Epithelial cell of prostate (primary cell): ENCODE results near the gene KLHL15.
"Not testable (repeated sequence)": the region's sequence is repeated elsewhere in the genome, so short reads cannot be mapped to it uniquely, and the experiment has no call there.

ENCODE experiments used
- DNase-seq: peaks from one replicate; pipeline ENCODE4 v3.0.0-alpha.2; 2011; ENCODE audit warnings: low read depth, low spot score
- H3K27ac ChIP-seq: fragments of 450-650 bp; 2 replicates; pipeline ENCODE4 v1.5.1; 2017; ENCODE audit warnings: mild to moderate bottlenecking

Gene KLHL15

GRCh38 chrX:24019448-24019847, 7.5 kb downstream of the KLHL15 start:
- no peak for DNase-seq
- H3K27ac ChIP-seq, result no peak overlapping the region

GRCh38 chrX:24018809-24019208, 8.2 kb downstream of the KLHL15 start:
- DNase-seq, result no peak
- no peak overlapping the region for H3K27ac ChIP-seq

GRCh38 chrX:24017674-24018073, 9.3 kb downstream of the KLHL15 start:
- DNase-seq, result no peak
- no peak overlapping the region for H3K27ac ChIP-seq

GRCh38 chrX:24014388-24015018, 12.5 kb downstream of the KLHL15 start:
- H3K27ac ChIP-seq, result no peak overlapping the region
- DNase-seq, result no peak

- H3K27ac ChIP-seq, result no peak overlapping the region
- DNase-seq, result no peak
These were observed 14.7 kb downstream of the KLHL15 start for GRCh38 chrX:24012266-24012665.

- DNase-seq, result no peak
- no peak overlapping the region for H3K27ac ChIP-seq
These were observed 21.1 kb downstream of the KLHL15 start for GRCh38 chrX:24005867-24006266.

DNA sequence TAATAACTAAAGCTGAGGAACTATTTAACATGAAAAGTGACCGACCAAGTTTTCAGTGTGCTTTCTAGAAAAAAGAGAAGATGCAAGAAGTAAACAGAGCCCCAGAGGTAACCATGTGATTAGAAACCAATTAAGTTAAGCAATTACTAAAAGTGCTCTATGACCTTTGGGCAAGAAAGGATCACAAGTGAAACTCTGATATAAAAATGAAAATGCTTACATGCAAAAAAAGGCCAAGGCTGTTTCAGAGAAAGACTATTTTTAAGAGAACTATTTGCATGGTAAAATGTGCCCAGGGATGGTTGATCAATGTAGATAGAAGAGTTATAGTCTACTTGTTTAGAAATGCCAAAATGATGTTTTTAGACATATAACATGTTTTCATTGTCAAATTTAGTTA, 22.0 kb downstream of the KLHL15 start:
- DNase-seq, result no peak
- no peak overlapping the region for H3K27ac ChIP-seq

GRCh38 chrX:24002792-24003191, 24.2 kb downstream of the KLHL15 start:
- no peak for DNase-seq
- H3K27ac ChIP-seq, result no peak overlapping the region

GRCh38 chrX:24002167-24002566, 24.8 kb downstream of the KLHL15 start:
- no peak overlapping the region for H3K27ac ChIP-seq
- DNase-seq, result no peak

GRCh38 chrX:23999671-24000070, 27.3 kb downstream of the KLHL15 start:
- DNase-seq, result no peak
- no peak overlapping the region for H3K27ac ChIP-seq

GRCh38 chrX:23993012-23993633, 33.9 kb downstream of the KLHL15 start:
- DNase-seq, result no peak
- no peak overlapping the region for H3K27ac ChIP-seq

GRCh38 chrX:23992431-23992830, 34.6 kb downstream of the KLHL15 start:
- no peak for DNase-seq
- no peak overlapping the region for H3K27ac ChIP-seq

DNA sequence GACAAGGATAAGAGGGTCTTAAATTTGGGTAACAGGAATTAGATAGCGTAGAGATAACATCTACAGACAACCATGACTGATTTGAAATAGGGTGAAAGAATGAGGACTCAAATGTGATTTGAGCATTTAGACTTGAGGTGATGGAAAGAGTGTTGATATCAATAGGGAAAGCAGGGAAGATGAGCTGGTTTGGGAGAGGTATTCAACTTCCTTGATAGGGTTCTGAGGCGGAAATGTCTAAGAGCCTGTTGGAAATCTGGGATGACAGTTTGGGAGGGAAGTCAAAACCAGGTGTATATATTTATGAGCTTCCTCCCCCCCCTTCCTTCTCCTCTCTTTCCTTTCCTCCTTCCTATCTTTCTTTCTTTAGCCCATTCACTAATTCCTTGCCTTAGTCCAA, 36.5 kb downstream of the KLHL15 start:
- no peak overlapping the region for H3K27ac ChIP-seq
- DNase-seq, result no peak

DNA sequence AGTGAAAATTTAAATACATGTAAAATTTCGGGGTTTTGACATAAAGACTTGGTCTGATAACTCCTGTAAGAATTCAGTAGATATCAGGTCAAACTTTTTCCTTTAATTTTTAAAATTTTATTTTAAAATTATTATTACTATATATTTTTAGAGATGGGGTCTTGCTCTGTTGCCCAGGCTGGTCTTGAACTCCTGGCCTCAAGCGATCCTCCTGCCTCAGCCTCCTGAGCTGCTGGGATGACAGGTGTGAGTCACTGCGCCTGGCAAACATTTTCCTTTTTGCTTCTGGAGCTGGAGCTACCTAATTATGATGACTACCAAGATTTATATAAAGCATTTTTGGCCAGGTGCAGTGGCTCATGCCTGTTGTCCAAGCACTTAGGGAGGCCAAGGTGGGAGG, 37.3 kb downstream of the KLHL15 start:
- H3K27ac ChIP-seq, result no peak overlapping the region
- no peak for DNase-seq

GRCh38 chrX:23982891-23983290, 44.1 kb downstream of the KLHL15 start:
- no peak overlapping the region for H3K27ac ChIP-seq
- DNase-seq, result no peak

- H3K27ac ChIP-seq, result no peak overlapping the region
- no peak for DNase-seq
These were observed 45.3 kb downstream of the KLHL15 start for GRCh38 chrX:23981711-23982110.

- H3K27ac ChIP-seq, result no peak overlapping the region
- DNase-seq, result no peak
These were observed 45.8 kb downstream of the KLHL15 start for GRCh38 chrX:23981222-23981621.

- no peak for DNase-seq
- no peak overlapping the region for H3K27ac ChIP-seq
These were observed 47.0 kb downstream of the KLHL15 start for GRCh38 chrX:23980011-23980441.

DNA sequence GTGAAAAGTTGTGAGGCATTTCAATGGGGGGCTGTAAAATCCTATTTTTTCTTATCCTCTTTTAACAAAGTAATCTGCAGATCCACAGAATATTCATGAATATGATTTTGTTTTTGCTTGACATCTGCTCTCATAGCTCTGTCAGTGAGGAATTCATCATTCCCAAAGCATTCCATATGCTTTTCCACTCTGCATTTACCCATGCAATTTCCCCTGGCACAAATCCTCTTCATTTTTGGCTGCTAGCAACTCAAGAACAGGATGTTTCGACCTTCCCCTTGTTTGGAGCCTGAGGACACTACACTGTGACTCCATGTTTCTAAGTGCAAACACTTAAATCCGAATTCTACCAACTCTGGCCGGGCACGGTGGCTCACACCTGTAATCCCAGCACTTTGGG, 48.5 kb downstream of the KLHL15 start:
- no peak overlapping the region for H3K27ac ChIP-seq
- DNase-seq, result no peak

DNA sequence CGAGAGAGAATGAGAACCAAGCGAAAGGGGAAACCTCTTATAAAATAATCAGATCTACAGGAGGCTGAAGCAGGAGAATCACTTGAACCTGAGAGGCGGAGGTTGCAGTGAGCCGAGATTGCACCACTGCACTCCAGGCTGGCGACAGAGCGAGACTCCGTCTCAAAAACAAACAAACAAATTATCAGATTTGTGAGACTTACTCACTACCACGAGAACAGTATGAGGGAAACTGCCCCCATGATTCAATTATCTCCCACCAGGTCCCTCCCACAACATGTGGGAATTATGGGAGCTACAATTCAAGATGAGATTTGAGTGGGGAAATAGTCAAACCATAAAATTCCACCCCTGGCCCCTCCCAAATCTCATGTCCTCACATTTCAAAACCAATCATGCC, 61.4 kb downstream of the KLHL15 start:
- not testable (repeated sequence) for DNase-seq, H3K27ac ChIP-seq

GRCh38 chrX:23964191-23964590, 62.8 kb downstream of the KLHL15 start:
- no peak overlapping the region for H3K27ac ChIP-seq
- no peak for DNase-seq

GRCh38 chrX:23959781-23960180, 67.2 kb downstream of the KLHL15 start:
- no peak overlapping the region for H3K27ac ChIP-seq
- no peak for DNase-seq
